Measurements from ENCODE around the gene SSH2.

The SSH2 gene

GRCh38 chr17:29595943-29596774 lies 333.9 kb downstream of the SSH2 start:
- no peak for DNase-seq

- DNase-seq = no peak
Observed at GRCh38 chr17:29595107-29595942, 334.7 kb downstream of the SSH2 start.

DNA sequence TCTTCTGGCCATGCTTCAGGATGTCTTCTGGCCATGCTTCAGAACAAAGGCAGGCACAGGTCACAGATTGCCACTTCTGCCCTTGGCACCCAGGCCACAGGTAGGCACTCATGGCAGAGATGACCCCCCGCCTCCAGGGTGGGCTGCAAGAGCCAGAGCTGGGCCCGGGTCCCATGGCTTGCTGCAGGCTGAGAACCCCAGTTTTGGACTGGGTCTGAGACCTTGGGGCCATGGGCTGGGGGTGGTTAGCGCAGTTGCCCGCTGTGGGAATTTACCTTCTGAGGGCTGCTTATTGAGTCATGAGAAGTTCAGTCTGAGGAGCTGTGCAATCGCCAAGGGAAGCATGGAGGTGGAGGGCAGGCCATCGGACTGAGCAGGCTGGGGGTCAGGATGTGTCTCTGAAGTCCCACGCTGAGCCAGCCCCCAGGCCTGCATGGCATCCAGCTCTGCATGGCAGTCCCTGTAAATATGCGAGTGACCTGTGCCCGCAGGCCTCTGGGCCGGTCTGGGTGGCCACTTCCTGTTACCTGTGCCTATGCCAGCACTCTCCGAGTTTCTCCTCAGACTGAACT lies 335.4 kb downstream of the SSH2 start:
- DNase-seq = no peak

DNA sequence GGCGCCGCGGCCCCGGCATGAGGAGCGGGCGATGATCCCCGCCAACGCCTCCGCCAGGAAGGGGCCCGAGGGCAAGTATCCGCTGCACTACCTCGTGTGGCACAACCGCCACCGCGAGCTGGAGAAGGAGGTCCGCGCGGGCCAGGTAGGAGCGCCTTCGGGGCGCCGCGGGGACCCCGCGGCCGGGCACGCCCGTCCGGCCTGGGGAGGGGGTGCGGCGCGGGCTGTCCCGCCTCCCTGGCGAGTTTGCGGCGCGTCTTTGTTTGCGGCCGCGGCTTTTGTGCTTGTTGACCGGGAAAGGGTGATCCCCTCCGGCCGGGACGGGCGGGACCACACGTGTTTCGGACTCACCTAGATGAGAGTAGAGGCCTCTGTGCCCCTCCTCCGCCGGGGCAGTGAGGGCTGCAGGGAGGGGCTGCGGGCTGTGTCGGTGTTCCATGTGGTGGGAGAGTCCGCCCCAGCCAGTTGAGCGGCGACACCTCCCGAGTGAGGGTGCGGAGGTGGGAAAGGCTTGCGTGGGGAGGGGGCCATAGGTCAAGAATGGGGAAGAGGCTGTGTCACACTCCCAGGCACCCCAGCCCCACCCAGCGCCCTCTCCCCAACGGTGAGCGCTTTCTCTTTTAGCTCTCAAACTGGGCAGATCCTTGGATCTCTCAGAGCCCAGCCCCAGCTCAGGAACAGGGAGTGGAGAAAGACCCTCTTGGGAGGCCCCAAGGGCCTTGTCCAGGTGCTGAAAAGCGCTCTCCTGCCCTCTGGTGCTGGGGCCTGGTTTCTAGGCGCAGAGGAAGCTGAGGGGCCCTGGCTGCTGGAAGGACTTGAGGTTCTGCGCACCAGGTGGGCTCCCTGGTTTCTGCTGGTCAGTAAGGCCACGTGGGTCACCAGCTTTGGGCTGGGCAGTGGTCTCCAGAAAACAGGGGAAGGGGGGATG lies 336.2 kb downstream of the SSH2 start:
- DNase-seq = peak; percentile 67

DNA sequence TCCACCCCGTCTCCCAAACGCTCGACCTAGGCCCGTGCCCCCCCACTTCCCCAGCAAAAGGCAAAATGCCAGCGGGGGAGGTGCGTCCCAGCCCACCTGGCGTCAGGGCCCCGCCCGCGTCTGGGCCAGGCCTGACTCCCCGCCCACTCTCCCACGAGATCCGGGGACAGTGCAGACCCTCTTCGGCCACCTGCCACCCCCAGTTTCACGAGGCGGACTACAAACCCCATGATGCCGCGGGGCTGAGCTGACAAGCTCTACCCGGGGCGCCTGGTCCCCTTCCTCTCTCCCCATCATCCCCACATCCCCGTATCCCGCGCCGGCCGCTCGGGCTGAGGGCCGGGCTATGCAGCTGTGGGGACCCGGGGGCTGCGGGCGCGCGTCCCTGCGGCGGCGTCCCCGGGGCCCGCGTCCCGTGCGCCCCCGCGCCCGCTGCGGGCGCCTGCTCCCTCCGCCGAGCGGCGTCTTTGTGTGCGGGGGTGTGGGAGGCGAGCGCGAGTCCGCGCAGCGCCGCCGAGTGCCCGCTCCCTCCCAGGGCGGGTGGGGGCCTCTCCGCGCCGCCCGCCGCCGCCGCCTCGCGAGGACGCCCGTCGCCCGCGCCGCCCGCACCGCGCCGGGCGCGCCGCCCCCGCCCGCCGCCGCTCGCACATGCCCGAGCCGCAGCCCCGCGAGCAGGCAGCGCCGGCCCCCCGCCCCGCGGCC lies 337.0 kb downstream of the SSH2 start, which contains the start of gene ANKRD13B:
Gene ANKRD13B, plus strand, starts transcription at position 283 of the 702 bp plus-strand sequence. CDS start 490 bp downstream, outside the sequence.
- peak; percentile 90 for DNase-seq

GRCh38 chr17:29591737-29592608 lies 338.1 kb downstream of the SSH2 start:
- DNase-seq = peak; percentile 95

- peak; percentile 68 for DNase-seq
Observed at GRCh38 chr17:29591146-29591736, 338.8 kb downstream of the SSH2 start.

DNA sequence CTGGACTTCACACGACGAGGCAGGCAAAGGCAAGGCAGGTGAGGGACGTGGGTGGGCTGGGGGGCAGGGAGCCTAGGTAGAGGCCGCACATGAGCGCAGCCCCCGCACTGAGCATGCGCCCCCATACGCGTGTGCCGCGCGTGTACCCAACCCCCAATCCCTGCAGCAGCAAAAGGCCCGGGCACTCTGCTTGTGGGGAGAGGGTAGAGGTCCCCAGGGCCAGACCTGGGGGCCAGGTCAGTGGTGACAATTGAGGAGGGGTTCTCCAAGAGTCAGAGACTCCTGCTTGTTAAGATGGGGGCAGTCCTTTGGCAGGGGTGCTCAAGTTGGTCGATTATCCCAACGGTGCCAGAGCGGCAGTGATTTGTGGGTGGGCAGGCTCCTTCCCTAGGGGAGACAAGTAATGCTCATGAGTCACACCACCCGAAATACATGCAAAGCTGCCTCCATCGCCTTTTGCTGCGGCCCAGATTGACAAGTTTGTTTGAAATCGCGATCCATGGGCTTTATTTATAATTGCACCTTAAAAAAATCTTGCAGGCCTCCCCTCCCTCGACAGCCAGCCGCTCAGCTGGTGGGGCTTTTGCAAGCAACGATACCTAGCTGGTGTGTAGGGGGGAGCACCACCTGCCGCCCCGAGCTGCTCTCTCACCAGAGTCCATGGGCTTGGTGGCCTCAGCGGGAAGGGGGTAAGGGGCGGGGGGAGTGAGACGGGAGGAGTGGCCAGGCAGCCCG lies 339.4 kb downstream of the SSH2 start:
- DNase-seq = peak; percentile 74

DNA sequence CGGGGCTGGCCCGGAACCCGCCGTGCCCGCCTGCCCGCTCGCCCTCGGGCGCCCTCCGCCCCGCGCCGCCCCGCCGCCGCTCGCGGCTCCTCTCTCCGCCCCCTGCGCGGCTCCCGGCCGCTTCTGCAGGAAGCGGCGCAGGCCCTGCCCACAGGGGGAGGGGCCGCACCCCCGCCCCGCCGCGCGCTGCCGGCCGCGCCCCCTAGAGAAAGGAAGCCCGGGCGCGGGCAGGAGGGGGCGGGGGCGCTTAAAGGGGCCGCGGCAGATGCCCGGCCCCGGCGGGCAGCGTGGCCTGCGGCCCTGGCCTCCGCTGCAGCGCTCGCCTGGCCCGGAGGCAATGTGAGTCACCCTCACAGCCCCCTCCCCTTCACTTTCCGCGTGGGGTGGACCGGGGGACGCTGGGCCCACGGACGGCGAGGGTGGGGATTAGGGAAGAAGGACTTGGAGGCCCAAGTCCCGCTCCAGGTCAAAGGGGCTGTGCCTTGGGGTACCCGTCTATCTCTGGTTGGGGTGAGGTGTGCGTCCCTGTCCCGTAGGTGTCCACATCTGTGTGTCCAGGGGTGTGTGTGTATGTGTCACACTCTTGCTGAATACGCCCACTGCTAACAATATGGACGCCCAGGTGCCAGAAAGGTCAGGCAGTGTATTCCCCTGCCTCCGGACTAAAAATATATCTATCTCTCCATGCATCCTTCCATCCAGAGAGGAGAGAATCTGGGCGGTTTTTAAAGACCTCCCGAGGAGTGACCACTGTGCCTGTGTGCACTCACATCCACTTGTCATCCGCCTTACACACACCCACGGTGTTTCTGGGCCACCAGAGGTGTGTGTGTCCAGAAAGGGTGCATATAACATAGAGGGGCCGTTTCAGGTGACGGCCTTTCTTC lies 340.3 kb downstream of the SSH2 start, which contains the start of gene GIT1:
Gene GIT1, minus strand, starts transcription at position 125 of the 887 bp plus-strand sequence. CDS start 270 bp downstream, outside the sequence.
- DNase-seq = peak; percentile 91

DNA sequence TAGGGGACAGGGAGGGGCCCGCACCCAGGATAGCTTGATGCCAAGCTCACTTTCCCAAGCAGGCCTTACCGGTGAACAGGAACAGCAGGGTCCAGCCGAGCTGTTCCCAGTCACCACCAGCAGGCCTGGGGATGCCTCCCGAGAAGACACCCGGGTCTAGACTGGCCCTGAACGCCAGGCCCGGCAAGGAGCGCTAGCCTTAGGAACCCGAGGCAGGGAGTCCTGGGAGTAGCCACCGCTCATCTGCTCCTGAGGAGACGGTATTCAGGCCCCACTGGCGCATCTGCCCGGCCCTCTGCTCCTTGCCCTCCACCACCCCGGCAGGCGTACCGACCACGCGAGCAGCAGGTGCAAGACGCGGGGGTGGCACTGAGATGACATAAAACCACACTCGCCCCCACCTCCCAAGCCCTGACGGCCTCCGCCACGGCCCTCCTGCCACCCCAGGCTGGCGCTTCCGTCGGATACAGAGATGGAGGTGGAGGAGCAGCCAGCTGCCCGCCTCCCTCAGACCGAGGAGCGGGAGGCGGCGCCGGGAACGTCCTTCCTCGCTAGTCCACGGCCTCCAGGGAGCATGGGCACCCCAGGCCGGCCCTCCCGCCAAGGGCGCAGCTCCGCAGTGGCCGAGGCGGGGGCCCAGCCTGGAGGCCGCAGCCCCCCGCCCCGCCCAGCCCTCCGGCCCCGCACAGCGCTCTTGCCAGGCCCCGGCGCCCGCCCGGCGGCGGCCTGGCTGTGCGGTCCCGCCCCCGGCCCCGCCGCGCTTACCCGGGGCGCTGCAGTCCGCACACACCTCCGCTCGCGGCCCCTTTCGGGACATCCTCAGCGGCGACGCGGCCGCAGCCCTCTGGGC lies 341.2 kb downstream of the SSH2 start:
- no peak for DNase-seq

GRCh38 chr17:29588017-29588561 lies 341.9 kb downstream of the SSH2 start:
- no peak for DNase-seq

- DNase-seq = no peak
Observed at GRCh38 chr17:29587591-29587990, 342.4 kb downstream of the SSH2 start.

- DNase-seq = no peak
Observed at GRCh38 chr17:29586676-29587469, 343.2 kb downstream of the SSH2 start.

GRCh38 chr17:29585080-29585751 lies 344.8 kb downstream of the SSH2 start:
- DNase-seq = no peak

DNA sequence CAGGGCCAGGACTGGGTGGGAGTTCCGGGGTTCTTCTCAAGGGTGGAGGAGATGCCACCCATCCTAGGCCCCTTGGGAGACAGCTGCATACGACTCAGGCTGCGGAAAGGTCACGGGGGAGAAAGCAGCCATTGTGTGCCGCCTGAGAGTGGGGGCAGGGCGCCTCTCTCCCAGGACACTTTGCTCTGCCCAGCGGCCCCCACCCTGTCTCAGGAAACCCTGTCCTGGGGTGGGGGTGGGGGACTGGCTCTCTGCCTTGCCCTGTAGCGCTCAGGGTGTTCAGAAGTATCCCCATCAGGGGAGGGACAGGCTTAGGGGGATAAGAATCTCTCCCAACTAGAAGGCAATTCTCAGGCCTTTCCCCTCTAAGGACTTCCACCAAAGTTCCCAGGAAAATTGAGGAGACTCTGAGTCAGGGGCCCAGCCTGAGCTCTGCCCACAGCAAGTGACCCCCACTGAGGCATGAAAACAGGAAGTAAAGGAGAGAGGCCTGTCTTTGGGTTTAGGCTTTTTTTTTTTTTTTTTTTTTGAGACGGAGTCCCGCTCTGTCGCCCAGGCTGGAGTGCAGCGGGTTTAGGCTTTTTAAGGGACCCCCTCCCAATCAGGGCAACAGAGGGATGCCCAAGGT lies 345.5 kb downstream of the SSH2 start:
- DNase-seq = no peak
